ENCODE measurements around the gene CEP170. TPM values are rescaled to one million over a fixed set of nuclear protein-coding genes. Genes with fewer than 3 reads are reported as not detected.
"Not testable (repeated sequence)": the region's sequence is repeated elsewhere in the genome, so short reads cannot be mapped to it uniquely, and the experiment has no call there.

Gene CEP170
- total and polyA plus RNA-seq, 3 donors from 2014 or later = 64.0 to 165 (median 132) TPM

GRCh38 chr1:243216741-243217140 is 38.3 kb downstream of the CEP170 start:
- Histone ChIP-seq H3K4me1 (no peaks in the 10 kb centered on the region), H3K9me3 (no peaks in the 10 kb centered on the region), H3K36me3 (ENCODE audit: low read depth, missing control alignments) (no peaks in the 10 kb centered on the region), H3K4me3 (no peak overlapping the region), H3K27ac (no peak overlapping the region), H3K27me3 (no peaks in the 10 kb centered on the region)
- TF ChIP-seq CTCF (IDR thresholded peaks at IDR 0.05) = no peak
- TF ChIP-seq POLR2A (IDR thresholded peaks at IDR 0.05) = no peak
- intact Hi-C loops (cut with DNase I; ENCODE audit: low total_unique reads) = no loop called here
- DNase-seq = no peak
- WGBS, 2 donors = 90 to 94% methylated on average over 2 of the region's 2 CpGs

GRCh38 chr1:243215276-243215875 is 39.7 kb downstream of the CEP170 start:
- H3K4me1 ChIP-seq; DNase-seq; H3K4me3 ChIP-seq; H3K9me3 ChIP-seq; H3K27me3 ChIP-seq; H3K27ac ChIP-seq; H3K36me3 ChIP-seq (ENCODE audit: low read depth, missing control alignments); intact Hi-C loops (cut with DNase I; ENCODE audit: low total_unique reads): not testable (repeated sequence)
- 83 to 85% methylated on average over 12 of the region's 12 CpGs for WGBS, 2 donors

- Histone ChIP-seq H3K27ac (no peak overlapping the region), H3K9me3 (no peaks in the 10 kb centered on the region), H3K27me3 (no peaks in the 10 kb centered on the region), H3K4me1 (no peaks in the 10 kb centered on the region), H3K36me3 (ENCODE audit: low read depth, missing control alignments) (no peaks in the 10 kb centered on the region), H3K4me3 (no peak overlapping the region)
- no peak for DNase-seq
- intact Hi-C loops (cut with DNase I; ENCODE audit: low total_unique reads) = no loop called here
- WGBS, 2 donors = 82 to 84% methylated on average over 4 of the region's 4 CpGs
- TF ChIP-seq CTCF (IDR thresholded peaks at IDR 0.05) (no peak), POLR2A (IDR thresholded peaks at IDR 0.05) (no peak)
Measured at GRCh38 chr1:243213045-243213787, 41.9 kb downstream of the CEP170 start.

- DNase-seq; H3K27me3 ChIP-seq; H3K4me1 ChIP-seq; H3K4me3 ChIP-seq; H3K36me3 ChIP-seq (ENCODE audit: low read depth, missing control alignments); H3K27ac ChIP-seq; H3K9me3 ChIP-seq; intact Hi-C loops (cut with DNase I; ENCODE audit: low total_unique reads): not testable (repeated sequence)
- WGBS, 2 donors = 54 to 55% methylated on average over 3 of the region's 3 CpGs
Measured at GRCh38 chr1:243211984-243212383, 43.1 kb downstream of the CEP170 start.

- H3K4me1 ChIP-seq; DNase-seq; H3K36me3 ChIP-seq (ENCODE audit: low read depth, missing control alignments); H3K27ac ChIP-seq; H3K4me3 ChIP-seq; H3K9me3 ChIP-seq; H3K27me3 ChIP-seq; intact Hi-C loops (cut with DNase I; ENCODE audit: low total_unique reads): not testable (repeated sequence)
- 83 to 86% methylated on average over 3 of the region's 3 CpGs for WGBS, 2 donors
Measured at GRCh38 chr1:243205026-243205501, 50.0 kb downstream of the CEP170 start.

- intact Hi-C loops (cut with DNase I; ENCODE audit: low total_unique reads) = not testable (repeated sequence)
Measured at GRCh38 chr1:243204336-243204735, 50.7 kb downstream of the CEP170 start.

GRCh38 chr1:243203196-243203595 is 51.9 kb downstream of the CEP170 start:
- DNase-seq; H3K9me3 ChIP-seq; H3K27me3 ChIP-seq; H3K4me3 ChIP-seq; intact Hi-C loops (cut with DNase I; ENCODE audit: low total_unique reads); H3K4me1 ChIP-seq; H3K36me3 ChIP-seq (ENCODE audit: low read depth, missing control alignments): not testable (repeated sequence)
- WGBS, 2 donors = 39 to 54% methylated on average over 4 of the region's 4 CpGs
- peak overlapping the region in 1 of 2 donors; percentile 36 for H3K27ac ChIP-seq

More at GRCh38 chr1:243204336-243204735, 50.7 kb downstream of the CEP170 start:
- not testable (repeated sequence) for H3K4me3 ChIP-seq; DNase-seq; H3K9me3 ChIP-seq; H3K27me3 ChIP-seq; H3K36me3 ChIP-seq (ENCODE audit: low read depth, missing control alignments); H3K4me1 ChIP-seq; H3K27ac ChIP-seq
- WGBS, 2 donors = 98 to 100% methylated on average over 1 of the region's 1 CpG

GRCh38 chr1:243201316-243201715 is 53.8 kb downstream of the CEP170 start:
- WGBS, 2 donors = 59 to 80% methylated on average over 2 of the region's 2 CpGs
- H3K9me3 ChIP-seq; H3K4me3 ChIP-seq; H3K36me3 ChIP-seq (ENCODE audit: low read depth, missing control alignments); H3K27ac ChIP-seq; DNase-seq; H3K27me3 ChIP-seq; intact Hi-C loops (cut with DNase I; ENCODE audit: low total_unique reads); H3K4me1 ChIP-seq: not testable (repeated sequence)

GRCh38 chr1:243197524-243197923 is 57.6 kb downstream of the CEP170 start:
- intact Hi-C loops (cut with DNase I; ENCODE audit: low total_unique reads); H3K9me3 ChIP-seq: not testable (repeated sequence)
- 76 to 97% methylated on average over 3 to 4 of the region's 6 CpGs for WGBS, 2 donors

GRCh38 chr1:243193330-243193729 is 61.8 kb downstream of the CEP170 start:
- H3K36me3 ChIP-seq (ENCODE audit: low read depth, missing control alignments); H3K27me3 ChIP-seq; H3K4me1 ChIP-seq; H3K27ac ChIP-seq; H3K9me3 ChIP-seq; H3K4me3 ChIP-seq; DNase-seq; intact Hi-C loops (cut with DNase I; ENCODE audit: low total_unique reads): not testable (repeated sequence)
- WGBS, 2 donors = 34 to 47% methylated on average over 2 of the region's 2 CpGs

More at GRCh38 chr1:243197524-243197923, 57.6 kb downstream of the CEP170 start:
- not testable (repeated sequence) for H3K4me1 ChIP-seq; H3K4me3 ChIP-seq; H3K27me3 ChIP-seq; H3K27ac ChIP-seq; DNase-seq; H3K36me3 ChIP-seq (ENCODE audit: low read depth, missing control alignments)

All from testis (tissue), 3 donors.